Omental fat pad (tissue), 4 donors: ENCODE data around the gene DRC7. TPM values are rescaled to one million over a fixed set of nuclear protein-coding genes. Genes with fewer than 3 reads are reported as not detected.

ENCODE experiments used
- ATAC-seq: fragments of 150-250 bp; one replicate; pipeline ENCODE4 v1.9.1; 2016; ENCODE audit warnings: mild to moderate bottlenecking, moderate library complexity; ENCODE audit not compliant: low FRiP score
- DNase-seq: peaks from one replicate; pipeline ENCODE4 v3.0.0-alpha.2; 2019; ENCODE audit warnings: low spot score
- total RNA-seq, 4 donors: library from RNA; depleted of rRNA; stranded (reverse); fragments of >200 nt; gene quantifications; one replicate each; pipeline ENCODE4 v1.1.0, GENCODE V29; 2016
- TF ChIP-seq, protein P1 (sequence below), 3 donors: fragments of 450-650 bp; IDR thresholded peaks; one replicate each; pipeline ENCODE4 v1.5.1; 2016 to 2017; ENCODE audit warnings: antibody characterized with exemption in 3 of 3, mild to moderate bottlenecking in 3 of 3, moderate library complexity in 2 of 3

The DRC7 gene
- total RNA-seq, 4 donors from 2014 or later: 0.65 TPM; not detected in 3

DNA sequence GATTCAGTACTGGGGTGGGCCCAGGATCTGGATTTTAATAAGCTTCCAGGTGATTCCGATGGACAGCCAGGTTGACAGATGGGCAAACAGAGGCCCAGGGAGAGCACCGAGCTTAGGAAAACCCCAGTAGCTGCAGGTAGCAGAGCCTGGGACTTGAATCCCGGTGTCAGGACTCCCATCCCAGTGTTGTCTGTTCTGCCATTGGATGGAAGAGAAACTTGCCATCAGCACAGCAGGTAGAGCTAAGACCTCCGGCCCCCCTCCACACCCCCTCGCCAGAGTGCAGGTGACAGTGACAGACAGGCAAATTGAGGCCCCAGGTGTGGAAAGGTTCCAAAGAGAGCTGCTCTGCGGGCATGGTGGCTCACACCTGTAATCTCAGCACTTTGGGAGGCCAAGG, 53.4 kb downstream of the DRC7 start:
- ATAC-seq: no peak
- TF ChIP-seq, protein P1, sequence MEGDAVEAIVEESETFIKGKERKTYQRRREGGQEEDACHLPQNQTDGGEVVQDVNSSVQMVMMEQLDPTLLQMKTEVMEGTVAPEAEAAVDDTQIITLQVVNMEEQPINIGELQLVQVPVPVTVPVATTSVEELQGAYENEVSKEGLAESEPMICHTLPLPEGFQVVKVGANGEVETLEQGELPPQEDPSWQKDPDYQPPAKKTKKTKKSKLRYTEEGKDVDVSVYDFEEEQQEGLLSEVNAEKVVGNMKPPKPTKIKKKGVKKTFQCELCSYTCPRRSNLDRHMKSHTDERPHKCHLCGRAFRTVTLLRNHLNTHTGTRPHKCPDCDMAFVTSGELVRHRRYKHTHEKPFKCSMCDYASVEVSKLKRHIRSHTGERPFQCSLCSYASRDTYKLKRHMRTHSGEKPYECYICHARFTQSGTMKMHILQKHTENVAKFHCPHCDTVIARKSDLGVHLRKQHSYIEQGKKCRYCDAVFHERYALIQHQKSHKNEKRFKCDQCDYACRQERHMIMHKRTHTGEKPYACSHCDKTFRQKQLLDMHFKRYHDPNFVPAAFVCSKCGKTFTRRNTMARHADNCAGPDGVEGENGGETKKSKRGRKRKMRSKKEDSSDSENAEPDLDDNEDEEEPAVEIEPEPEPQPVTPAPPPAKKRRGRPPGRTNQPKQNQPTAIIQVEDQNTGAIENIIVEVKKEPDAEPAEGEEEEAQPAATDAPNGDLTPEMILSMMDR (IDR thresholded peaks at IDR 0.05): no peak
- DNase-seq: no peak

DNA sequence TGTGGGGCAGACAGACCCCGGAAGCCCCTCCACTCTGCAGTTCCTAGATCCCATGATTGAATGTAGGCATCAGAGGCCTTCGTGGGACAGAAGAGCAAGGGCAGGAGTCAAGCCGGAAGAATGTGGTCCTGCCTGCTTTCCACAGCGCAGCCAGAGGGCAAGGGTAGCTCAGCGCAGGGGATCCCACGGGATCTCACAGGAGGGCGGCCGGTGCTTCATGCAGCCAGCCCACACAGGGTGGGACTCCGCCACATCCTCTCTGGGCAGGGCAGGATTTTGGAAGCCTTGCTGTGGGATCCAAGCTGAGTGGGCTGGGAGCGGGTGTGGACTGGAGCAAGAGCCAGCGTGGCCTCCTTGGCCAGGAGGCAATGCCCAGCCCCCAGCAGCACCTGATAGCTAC, 54.0 kb downstream of the DRC7 start:
- TF ChIP-seq, protein P1 (IDR thresholded peaks at IDR 0.05): no peak
- no peak for ATAC-seq
- no peak for DNase-seq

DNA sequence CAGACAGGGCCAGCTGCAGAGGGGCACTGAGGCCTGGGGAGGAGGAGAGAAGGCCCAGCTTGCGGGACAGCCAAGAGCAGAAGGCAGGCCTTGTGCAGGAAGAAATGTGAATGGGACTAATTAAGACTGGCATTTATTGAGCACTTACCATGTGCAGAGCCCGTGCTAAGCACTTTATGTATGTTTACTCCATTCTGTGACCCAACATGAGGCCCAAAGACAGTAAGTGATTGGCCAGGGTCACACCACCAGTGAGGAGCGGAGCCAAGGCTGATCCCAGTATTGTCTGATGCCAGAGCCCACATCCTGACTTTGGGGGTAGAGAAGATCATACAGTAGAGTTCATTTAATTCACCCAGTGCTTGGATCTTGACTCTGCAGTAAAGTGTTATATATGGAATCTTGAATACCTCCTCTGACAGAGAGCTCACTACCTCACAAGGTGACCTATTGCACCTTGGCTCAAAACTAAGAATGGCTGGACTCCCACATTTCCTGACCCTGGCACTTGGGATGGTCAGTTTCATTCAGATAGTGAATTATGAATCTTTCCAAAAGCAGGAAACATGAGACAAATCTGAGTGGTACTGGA, 54.6 kb downstream of the DRC7 start:
- DNase-seq (no peak), ATAC-seq (no peak)
- TF ChIP-seq, protein P1 (IDR thresholded peaks at IDR 0.05): no peak

DNA sequence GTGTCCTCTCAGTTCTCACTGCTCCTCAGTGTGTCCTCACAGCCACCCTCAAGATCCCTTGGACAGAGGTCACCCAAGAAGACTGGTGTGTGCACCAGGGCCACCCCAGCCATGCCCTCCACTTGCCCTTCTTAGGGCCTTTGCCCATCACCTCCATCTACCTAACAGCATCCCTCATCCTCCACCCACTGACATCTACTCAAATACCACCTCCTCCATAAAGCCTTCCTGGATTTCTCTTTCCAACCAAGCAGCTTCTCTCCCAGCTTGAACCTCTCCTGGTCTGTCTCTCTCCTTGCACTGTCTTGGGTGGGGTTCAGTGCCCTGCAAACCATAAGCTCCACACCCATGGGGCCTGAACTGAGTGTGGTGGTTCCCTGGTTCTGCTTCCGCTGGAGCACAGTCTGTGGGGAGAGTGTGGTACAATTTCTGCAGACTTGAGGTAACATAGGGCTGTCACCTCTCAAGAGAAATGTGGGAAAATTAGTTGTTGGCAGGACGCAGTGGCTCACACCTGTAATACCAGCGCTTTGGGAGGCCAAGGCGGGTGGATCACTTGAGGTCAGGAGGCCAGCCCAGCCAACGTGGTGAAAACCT, 55.3 kb downstream of the DRC7 start:
- no peak for DNase-seq
- TF ChIP-seq, protein P1 (IDR thresholded peaks at IDR 0.05): no peak
- ATAC-seq: no peak

DNA sequence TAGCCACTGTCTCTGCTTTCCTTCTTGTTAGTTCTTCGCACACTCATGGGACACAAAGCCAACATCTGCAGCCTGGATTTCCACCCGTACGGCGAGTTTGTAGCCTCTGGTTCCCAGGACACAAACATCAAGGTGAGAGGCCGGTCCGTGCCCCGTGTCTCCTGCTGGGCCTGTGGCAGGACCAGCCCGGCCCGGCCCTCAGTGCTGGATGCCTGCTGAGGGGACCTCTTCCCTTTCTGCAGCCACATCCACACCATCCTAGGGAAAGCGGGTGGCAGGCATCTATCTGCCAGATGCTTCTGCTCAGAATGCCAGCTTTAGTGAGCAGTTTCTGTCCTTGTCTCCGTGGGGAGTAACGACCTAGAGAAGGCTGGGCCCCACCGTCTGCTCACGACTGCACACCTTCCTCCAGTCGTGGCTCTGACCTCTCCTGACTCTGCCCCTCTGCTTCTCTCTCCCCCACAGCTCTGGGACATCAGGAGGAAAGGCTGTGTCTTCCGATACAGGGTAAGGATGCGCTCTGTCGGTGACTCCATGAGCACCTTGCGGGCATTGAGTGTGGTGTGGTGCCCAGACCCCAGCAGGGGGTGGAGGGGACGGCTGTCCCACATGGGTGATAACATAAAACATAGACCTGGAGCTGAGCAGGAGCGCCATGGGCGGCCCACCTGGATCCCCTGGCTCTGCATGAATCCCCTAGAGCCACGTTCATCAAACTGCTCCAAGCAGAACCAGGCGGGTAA, 56.4 kb downstream of the DRC7 start:
- ATAC-seq: no peak
- TF ChIP-seq, protein P1 (IDR thresholded peaks at IDR 0.05): no peak
- DNase-seq: no peak

DNA sequence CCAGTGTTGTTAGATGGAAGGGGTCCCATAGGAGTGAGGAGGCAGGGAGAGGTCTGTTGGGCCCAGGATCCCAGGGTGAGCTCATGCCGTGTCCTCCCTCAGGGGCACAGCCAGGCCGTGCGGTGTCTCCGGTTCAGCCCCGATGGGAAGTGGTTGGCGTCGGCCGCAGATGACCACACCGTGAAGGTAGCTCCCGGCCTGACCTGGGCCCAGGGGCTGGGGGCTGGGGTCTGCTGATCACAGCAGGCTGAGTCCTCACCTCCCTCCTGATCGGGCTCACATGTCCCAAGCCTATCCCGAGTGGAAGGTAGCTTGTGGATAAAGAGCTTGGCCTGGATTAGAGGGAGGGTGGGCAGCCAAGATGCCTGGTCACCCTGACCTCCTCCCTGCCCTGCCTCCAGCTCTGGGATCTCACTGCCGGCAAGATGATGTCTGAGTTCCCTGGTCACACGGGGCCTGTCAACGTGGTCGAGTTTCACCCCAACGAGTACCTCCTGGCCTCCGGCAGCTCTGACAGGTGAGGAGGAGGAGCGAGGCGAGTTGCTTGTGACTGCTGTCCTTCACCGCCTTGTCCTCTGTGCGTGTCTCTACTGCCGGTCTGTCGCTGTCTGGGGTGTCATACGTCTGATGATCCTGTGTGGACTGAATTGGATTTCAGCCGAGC, 57.1 kb downstream of the DRC7 start:
- no peak for DNase-seq
- ATAC-seq: no peak
- TF ChIP-seq, protein P1 (IDR thresholded peaks at IDR 0.05): no peak
